ENCODE results near the gene DDIT3.

The DDIT3 gene

GRCh38 chr12:57546438-57547287, 26.3 kb upstream of the DDIT3 start, which contains the start of gene DCTN2:
DCTN2 (minus strand) TSS chr12:57547192; CDS start chr12:57547063, 129 bp downstream.
- peak; percentile 26 to 99 for DNase-seq

- DNase-seq: no peak
Observed at GRCh38 chr12:57545809-57546437, 25.6 kb upstream of the DDIT3 start.

- no peak for DNase-seq
Observed at GRCh38 chr12:57543581-57543980, 23.3 kb upstream of the DDIT3 start.

GRCh38 chr12:57541717-57542116, 21.4 kb upstream of the DDIT3 start:
- DNase-seq: no peak

- DNase-seq: no peak
Observed at GRCh38 chr12:57541001-57541400, 20.7 kb upstream of the DDIT3 start.

- DNase-seq: no peak
Observed at GRCh38 chr12:57539134-57539768, 18.9 kb upstream of the DDIT3 start.

- DNase-seq: no peak
Observed at GRCh38 chr12:57536597-57536942, 16.3 kb upstream of the DDIT3 start.

- no peak for DNase-seq
Observed at GRCh38 chr12:57535764-57536596, 15.7 kb upstream of the DDIT3 start.

GRCh38 chr12:57534991-57535543, 14.8 kb upstream of the DDIT3 start:
- DNase-seq: no peak

GRCh38 chr12:57534250-57534649, 13.9 kb upstream of the DDIT3 start:
- no peak for DNase-seq

GRCh38 chr12:57533108-57533507, 12.8 kb upstream of the DDIT3 start:
- DNase-seq: no peak

GRCh38 chr12:57531836-57532235, 11.5 kb upstream of the DDIT3 start:
- DNase-seq: no peak

- no peak for DNase-seq
Observed at GRCh38 chr12:57530396-57531142, 10.3 kb upstream of the DDIT3 start.

GRCh38 chr12:57529831-57530230, 9.5 kb upstream of the DDIT3 start:
- no peak for DNase-seq

GRCh38 chr12:57528831-57529555, 8.7 kb upstream of the DDIT3 start:
- no peak for DNase-seq

GRCh38 chr12:57528176-57528575, 7.9 kb upstream of the DDIT3 start:
- DNase-seq: no peak

- no peak for DNase-seq
Observed at GRCh38 chr12:57527184-57527583, 6.9 kb upstream of the DDIT3 start.

GRCh38 chr12:57526477-57527126, 6.3 kb upstream of the DDIT3 start:
- DNase-seq: no peak

GRCh38 chr12:57525615-57526383, 5.5 kb upstream of the DDIT3 start:
- no peak for DNase-seq

Measured in Kasumi-1 (cell line).